ENCODE measurements around the gene FLOT1. TPM values are rescaled to one million over a fixed set of nuclear protein-coding genes. Genes with fewer than 3 reads are reported as not detected.

The FLOT1 gene
- total and polyA plus RNA-seq, 9 of the 15 experiments (the other 6 are each of a cell fraction or from before 2014, with no cell fraction given): 11.7 to 149 (median 118) TPM

- TF ChIP-seq BRD4 (IDR thresholded peaks at IDR 0.05) (peak; percentile 86), POLR3G (IDR thresholded peaks at IDR 0.05; ENCODE audit: extremely low read depth, insufficient read length, insufficient replicate concordance) (no peak), ZNF347 (CRISPR knock-in tag; IDR thresholded peaks at IDR 0.05; ENCODE audit: low read depth) (no peak), ZBTB33 (CRISPR knock-in tag; IDR thresholded peaks at IDR 0.05) (no peak), GATA2 (CRISPR knock-in tag; IDR thresholded peaks at IDR 0.05) (0 out of 2 replicates have a peak, but pooled peaks have one; percentile 46), ZKSCAN1 (IDR thresholded peaks at IDR 0.05; ENCODE audit: low read depth, low read length) (no peak), MLX (CRISPR knock-in tag; conservative IDR thresholded peaks at IDR 0.05) (no peak), REST (IDR thresholded peaks at IDR 0.05; ENCODE audit: borderline replicate concordance) (peak; percentile 55), REST (CRISPR knock-in tag; IDR thresholded peaks at IDR 0.05; ENCODE audit: low read depth) (no peak), YY1 (IDR thresholded peaks at IDR 0.05; ENCODE audit: borderline replicate concordance in 1 of 3, control insufficient read depth in 1 of 3, extremely low read depth in 1 of 3, insufficient read depth in 3 of 3, insufficient read length in 1 of 3, insufficient replicate concordance in 2 of 3, low read depth in 1 of 3, low read length in 2 of 3) (peak in 1 of 3 experiments; percentile 51), ZKSCAN3 (CRISPR knock-in tag; IDR thresholded peaks at IDR 0.05) (no peak), ZNF175 (CRISPR knock-in tag; IDR thresholded peaks at IDR 0.05; ENCODE audit: low read depth) (peak; percentile 50; the same call in 1 of the 2 replicates), ZNF277 (CRISPR knock-in tag; IDR thresholded peaks at IDR 0.05; ENCODE audit: borderline replicate concordance) (no peak), SREBF1 (IDR thresholded peaks at IDR 0.05; ENCODE audit: borderline replicate concordance, low read depth, low read length) (no peak)
Observed at GRCh38 chr6:30769088-30769852, 26.8 kb upstream of the FLOT1 start (continued).
